GM19455 (cell line): Measurements from ENCODE around the gene SLC1A1.
"Not testable (repeated sequence)": the region's sequence is repeated elsewhere in the genome, so short reads cannot be mapped to it uniquely, and the experiment has no call there.

ENCODE experiments used
- ATAC-seq: cut with Tn5 transposase; IDR thresholded peaks from one replicate; pipeline ENCODE4 v1.9.1; 2021; ENCODE audit not compliant: unreplicated experiment

The SLC1A1 gene

DNA sequence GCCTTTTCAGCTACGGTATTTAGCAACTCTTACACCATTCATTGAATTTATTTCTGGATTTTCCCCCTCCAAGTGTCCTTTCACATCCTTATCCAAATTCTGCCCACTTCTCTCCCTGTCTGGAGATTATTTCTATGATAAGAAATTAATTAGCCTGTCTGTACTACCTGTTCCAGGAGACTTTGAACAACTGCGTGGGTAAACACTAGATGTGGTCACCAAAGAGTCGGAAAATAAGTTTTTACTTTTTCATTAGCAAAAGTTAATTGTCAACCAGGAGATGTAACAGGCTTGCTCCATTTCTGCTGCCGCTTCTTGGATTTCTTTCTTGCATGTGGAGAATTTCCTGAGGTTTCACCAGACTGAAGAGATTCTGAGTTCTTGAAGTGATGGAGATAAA, 14.0 kb downstream of the SLC1A1 start:
- ATAC-seq = no peak

DNA sequence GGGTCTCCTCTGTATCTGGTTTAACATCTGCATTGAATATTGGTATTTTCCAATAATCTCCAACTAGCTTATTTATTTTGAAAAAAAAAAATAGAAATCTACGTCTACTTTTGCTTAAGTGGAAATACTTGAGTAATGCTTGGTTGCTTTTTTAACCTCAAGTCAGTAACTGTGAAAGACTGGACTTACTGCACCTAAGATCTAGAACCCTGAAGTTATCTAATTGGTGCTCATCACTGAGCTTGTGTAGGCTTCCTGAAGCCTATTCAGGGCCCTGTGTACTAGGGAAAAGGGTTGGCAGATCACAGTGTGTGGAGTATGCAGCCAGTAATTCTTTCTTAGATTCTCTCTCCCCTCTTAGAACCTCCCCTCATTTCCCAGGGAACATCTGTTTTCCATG, 16.2 kb downstream of the SLC1A1 start:
- no peak for ATAC-seq

- no peak for ATAC-seq
These were observed 17.2 kb downstream of the SLC1A1 start for GRCh38 chr9:4507306-4508130.

- ATAC-seq = no peak
These were observed 18.1 kb downstream of the SLC1A1 start for GRCh38 chr9:4508246-4508906.

DNA sequence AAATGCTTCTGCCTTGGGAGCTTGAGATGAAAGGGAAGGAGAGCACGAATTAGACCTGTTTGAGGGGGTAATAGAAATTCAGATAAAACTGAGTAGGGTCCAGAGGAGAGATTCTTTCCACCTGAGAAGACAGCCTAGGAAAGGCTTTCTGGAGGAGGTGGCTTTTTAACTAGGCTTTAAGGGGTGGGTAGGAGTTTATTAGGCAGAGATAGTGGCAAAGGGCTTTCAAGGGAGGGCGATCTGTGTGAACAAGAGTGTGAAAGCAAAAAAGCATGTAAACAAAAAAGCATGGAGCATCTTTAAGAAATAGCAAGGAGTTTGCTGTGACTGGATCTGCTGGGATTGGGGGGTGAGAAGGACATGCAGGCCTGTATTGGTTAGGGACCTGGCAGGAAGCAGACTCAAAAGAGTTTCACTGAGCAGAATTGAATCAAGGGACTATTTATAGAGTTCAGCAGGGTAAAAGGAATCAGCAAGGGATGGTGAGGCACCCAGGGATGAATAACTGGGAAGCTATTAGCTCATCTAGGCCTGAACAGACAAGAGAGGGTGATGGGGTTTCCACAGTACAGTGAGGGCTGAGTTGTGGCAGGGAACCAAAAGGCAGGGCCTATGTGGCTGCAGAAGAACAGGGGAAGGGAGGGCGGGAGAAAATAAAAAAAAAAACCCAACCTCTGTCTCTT, 18.8 kb downstream of the SLC1A1 start:
- no peak for ATAC-seq

DNA sequence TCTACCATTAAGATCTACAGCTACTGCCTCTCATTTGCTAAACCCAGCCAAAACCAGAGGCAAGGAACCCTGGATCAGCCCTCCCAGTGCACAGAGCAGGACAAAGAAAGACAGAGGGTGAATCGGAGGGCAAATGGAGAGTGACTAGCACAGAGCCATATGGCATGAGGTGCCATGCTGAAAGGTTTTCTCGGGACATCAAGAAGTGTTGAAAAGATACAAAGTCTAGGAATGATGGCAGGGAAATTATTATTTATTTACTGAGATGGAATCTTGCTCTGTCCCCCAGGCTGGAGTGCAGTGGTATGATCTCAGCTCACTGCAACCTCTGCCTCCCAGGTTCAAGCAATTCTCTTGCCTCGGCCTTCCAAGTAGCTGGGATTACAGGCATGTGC, 19.3 kb downstream of the SLC1A1 start:
- no peak for ATAC-seq

- ATAC-seq = no peak
These were observed 20.5 kb downstream of the SLC1A1 start for GRCh38 chr9:4510546-4511322.

GRCh38 chr9:4514252-4515128, 24.2 kb downstream of the SLC1A1 start:
- ATAC-seq = no peak

- peak; percentile 53 for ATAC-seq
These were observed 25.7 kb downstream of the SLC1A1 start for GRCh38 chr9:4515958-4516375.

DNA sequence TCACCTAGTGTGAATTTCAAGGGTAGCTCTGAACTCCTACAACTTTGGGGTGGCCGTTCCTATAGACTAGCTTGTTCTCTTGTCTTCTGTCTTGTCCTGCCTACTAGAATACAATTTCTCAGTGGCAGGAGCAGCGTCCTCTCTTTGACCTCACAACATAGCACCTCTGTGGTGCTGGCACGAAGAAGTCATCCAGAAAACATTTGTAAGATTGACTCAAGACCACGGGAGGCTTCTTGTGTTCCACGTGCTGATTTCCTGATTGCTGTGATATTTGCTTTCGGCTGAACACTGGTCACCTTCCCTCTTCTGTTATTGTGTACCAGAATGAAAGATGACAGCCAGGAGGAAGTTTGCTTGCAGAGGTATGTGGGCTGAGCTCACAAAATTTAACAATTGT, 27.0 kb downstream of the SLC1A1 start:
- ATAC-seq = no peak

GRCh38 chr9:4519604-4520003, 29.3 kb downstream of the SLC1A1 start:
- no peak for ATAC-seq

DNA sequence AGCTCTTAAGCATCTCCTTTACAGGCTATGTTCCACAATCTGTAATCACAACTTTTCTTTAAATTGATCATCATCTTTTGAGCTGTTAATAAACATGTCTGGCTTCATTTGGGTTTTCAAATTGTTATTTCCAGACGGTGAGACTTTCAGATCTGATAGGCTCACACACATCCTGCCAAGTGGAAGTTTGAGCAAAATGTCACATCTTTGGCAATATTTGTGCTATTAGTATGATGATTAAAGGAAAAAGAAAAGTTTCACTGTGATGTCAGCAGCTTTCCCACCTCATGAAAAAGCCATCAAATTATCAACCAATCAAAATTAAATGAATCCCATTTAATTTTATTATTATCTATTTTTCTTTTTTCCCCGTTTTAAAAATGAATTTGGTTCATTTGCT, 29.8 kb downstream of the SLC1A1 start:
- ATAC-seq = no peak

- no peak for ATAC-seq
These were observed 40.1 kb downstream of the SLC1A1 start for GRCh38 chr9:4530375-4530774.

- ATAC-seq = not testable (repeated sequence)
These were observed 40.6 kb downstream of the SLC1A1 start for GRCh38 chr9:4530831-4531230.

DNA sequence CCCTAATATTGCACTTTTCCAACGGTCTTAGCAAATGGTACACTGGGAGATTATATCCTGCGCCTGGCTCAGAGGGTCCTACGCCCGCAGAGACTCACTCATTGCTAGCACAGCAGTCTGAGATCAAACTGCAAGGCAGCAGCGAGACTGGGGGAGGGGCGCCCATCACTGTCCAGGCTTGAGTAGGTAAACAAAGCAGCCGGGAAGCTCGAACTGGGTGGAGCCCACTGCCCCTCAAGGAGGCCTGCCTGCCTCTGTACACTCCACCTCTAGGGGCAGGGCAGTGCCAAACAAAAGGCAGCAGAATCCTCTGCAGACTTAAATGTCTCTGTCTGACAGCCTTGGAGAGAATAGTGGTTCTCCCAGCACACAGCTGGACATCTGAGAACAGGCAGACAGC, 41.1 kb downstream of the SLC1A1 start:
- not testable (repeated sequence) for ATAC-seq

DNA sequence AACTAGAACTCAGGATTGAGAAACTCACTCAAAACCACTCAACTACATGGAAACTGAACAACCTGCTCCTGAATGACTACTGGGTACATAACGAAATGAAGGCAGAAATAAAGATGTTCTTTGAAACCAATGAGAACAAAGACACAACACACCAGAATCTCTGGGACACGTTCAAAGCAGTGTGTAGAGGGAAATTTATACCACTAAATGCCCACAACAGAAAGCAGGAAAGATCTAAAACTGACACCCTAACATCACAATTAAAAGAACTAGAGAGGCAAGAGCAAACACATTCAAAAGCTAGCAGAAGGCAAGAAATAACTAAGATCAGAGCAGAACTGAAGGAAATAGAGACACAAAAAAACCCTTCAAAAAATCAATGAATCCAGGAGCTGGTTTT, 43.6 kb downstream of the SLC1A1 start:
- ATAC-seq = not testable (repeated sequence)

GRCh38 chr9:4536196-4536595, 45.9 kb downstream of the SLC1A1 start:
- ATAC-seq = not testable (repeated sequence)

DNA sequence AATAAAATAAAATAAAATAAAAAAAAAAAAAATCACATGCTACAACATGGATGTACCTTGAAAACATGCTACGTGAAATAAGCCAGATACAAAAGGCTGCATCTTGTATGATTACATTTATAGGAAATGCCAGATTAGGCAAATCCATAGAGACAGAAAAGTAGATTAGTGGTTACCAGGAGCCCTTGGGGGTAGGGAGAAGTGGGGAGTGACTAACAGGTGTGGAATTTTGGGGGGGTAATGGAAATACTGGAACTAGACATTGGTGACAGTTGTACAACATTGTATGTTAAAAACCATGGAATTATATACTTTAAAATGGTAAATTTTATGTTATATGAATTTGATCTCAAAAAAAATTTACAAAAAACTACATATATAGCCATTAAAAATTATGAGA, 47.3 kb downstream of the SLC1A1 start:
- ATAC-seq = no peak

DNA sequence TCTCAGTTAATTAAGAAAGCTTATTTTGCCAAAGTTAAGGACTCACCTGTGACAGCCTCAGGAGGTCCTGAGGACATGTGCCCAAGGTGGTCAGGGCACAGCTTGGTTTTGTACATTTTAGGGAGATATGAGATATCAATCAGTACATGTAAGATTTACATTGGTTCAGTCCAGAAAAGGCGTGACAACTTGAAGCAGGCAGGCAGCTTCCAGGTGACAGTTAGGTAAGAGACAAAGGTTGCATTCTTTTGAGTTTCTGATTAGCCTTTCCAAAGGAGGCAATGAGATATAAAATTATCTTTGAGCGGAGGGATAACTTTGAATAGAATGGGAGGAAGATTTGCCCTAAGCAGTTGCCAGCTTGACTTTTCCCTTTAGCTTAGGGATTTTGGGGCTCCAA, 47.8 kb downstream of the SLC1A1 start:
- no peak for ATAC-seq

GRCh38 chr9:4538621-4539020, 48.4 kb downstream of the SLC1A1 start:
- no peak for ATAC-seq
